ENCODE results near the gene HOOK2.
A peak's percentile ranks its signal among the peaks of the same experiment; 100 is the strongest.
"Not testable (repeated sequence)": the region's sequence is repeated elsewhere in the genome, so short reads cannot be mapped to it uniquely, and the experiment has no call there.

HOOK2 gene

DNA sequence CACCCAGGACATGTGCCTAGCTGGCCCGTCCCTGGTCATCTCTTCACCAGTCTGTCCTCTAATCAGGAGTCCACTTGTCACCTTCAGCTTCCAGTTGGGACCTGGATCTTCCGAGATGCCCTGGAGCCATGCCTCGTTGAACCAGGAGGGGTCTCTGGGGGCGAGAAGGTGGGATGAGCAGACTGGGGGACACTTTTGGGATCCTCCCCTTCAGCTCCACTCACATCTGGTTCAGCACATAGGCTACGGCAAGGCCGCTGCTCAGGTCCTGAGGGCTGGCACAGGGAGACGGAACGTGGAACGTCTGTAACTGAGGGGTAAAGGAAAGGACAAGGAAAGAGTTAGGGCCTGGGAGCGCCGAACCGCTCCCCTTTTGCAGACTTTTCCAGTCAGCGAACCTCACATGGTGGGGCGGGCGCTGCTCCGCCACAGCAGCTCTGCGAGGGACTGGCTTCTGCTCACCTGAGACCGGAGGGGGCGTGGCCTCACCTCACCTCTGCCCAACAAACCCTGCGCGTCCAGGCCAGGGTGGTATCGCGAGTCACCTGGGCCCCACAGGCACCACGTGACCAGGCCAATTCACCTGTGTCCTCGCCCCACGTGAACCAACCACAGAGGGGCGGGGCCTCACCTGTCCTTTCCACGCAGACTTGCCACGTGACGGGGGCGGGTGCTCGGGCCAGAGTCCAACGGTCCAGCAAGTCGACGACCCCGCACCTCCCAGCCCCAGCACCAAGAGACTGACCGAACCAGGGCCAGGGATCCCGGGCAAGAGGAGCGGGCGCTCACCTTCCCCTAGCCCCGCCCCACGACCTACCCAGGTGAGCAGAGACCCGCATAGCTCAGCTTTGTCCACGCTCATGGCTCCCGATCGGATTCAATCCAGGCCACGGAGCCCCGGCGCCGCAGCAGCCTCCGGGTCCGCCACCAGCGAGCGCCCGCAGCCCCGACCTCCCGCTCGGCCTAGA, at the start of gene HOOK2:
Gene HOOK2 (minus strand): TSS at position 965 of the 968 bp plus-strand sequence. CDS start 103 bp downstream, at position 862.
- no peak for DNase-seq (ENCODE audit: low read depth in 3 of 3)

DNA sequence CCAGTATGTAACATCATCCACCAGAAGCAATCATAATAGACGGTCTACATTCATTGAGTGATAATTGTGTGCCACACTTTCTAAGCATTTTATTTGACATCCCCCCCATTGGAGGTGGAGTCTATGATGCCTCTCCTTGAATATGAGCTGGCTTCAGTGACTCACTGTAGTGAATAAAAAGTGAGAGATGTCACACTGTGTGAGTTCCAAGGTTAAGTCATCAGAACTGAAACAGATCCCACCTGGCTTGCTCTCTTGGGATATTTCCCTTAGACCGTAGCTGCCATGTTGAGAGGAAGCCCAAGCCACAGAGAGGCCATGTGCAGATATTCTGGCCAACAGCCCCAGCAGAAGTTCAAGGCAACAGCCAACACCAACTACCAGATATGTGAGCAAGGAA, 46.4 kb upstream of the HOOK2 start:
- no peak for DNase-seq (ENCODE audit: low read depth in 3 of 3)

GRCh38 chr19:12817810-12818209, 42.5 kb upstream of the HOOK2 start:
- DNase-seq (ENCODE audit: low read depth in 3 of 3) = not testable (repeated sequence)

DNA sequence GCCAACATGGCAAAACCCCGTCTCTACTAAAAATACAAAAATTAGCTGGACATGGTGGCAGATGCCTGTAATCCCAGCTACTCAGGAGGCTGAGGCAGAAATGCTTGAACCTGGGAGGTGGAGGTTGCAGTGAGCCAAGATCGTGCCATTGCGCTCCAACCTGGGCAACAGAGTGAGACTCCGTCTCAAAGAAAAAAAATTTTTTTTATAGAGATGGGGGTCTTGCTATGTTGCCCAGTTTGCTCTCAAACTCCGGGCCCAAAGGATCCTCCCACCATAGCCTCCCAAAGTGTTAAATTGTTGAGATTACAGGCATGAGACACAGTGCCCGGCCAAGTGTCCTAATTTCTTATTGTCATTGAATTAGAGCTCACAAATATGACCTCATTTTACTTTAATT, 41.8 kb upstream of the HOOK2 start:
- not testable (repeated sequence) for DNase-seq (ENCODE audit: low read depth in 3 of 3)

DNA sequence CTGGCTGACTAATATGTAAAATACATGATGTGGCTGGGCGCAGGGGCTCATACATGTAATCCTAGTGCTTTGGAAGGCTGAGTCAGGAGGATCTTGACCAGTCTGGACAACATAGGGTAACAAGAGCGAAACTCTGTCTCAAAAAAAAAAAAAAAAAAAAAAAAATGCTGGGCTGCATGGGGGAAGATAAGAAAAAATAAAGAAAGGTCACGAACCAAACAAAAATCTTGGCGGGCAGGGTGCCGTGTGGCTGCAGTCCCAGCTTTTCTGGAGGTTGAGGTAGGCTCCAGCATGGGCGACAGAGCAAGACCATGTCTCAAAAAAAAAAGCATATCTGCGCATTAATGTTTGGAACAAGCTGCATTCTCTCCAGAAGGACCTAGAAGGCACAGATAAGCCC, 39.7 kb upstream of the HOOK2 start:
- DNase-seq (ENCODE audit: low read depth in 3 of 3) = no peak

DNA sequence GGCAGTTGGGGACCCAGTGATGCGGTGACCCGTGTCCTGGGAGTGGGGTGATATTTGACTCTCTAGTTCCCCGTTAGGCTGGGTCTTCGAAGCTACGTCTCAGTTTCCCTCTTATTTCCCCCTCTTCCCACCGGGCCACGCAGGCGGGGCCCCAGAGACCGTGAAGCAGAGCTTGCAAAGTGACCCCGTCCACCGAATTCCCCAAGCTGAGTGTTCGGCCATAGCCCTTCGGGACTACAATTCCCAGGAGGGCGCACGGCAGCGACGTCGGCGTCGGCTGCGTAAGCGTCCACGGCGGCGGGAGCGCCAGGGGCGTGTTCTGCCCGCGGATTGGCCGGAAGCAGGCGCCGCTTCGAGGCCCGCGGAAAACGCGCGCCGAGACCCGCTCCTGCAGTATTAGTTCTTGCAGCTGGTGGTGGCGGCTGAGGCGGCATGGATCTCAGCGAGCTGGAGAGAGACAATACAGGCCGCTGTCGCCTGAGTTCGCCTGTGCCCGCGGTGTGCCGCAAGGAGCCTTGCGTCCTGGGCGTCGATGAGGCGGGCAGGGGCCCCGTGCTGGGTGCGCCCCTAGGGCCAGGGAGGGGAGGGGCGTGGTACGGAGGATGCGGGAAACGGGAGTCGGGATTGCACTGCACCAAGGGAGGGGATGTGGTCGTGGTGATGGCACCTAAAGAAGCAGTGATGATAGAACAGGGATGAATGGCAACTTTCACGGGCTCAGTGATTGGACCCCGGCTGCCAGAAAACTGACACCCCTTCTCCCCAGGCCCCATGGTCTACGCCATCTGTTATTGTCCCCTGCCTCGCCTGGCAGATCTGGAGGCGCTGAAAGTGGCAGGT, 31.1 kb upstream of the HOOK2 start, which contains the start of gene RNASEH2A:
Gene RNASEH2A (plus strand): TSS at position 343 of the 840 bp plus-strand sequence. CDS start 90 bp downstream, at position 433.
- DNase-seq (ENCODE audit: low read depth in 3 of 3) = peak; percentile 75 to 88 (median 82)

DNA sequence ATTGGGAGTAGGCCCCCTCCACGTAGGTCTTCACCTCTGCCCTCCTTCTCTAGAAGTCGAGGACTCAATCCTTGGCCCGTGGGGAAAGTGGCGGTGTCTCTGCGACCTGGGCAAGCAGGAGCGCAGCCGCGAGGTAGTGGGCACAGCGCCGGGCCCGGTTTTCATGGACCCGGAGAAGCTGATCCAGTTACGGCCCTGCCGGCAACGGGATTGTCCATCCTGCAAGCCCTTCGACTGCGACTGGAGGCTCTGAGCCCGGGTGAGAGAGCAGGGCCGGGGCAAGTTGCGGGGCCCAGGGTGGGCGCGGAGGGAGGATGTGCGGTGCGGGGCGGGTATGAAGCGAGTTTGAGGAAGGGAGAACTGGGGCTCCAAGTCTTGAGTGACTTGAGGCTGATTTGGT, 28.7 kb upstream of the HOOK2 start:
- DNase-seq (ENCODE audit: low read depth in 3 of 3) = no peak

DNA sequence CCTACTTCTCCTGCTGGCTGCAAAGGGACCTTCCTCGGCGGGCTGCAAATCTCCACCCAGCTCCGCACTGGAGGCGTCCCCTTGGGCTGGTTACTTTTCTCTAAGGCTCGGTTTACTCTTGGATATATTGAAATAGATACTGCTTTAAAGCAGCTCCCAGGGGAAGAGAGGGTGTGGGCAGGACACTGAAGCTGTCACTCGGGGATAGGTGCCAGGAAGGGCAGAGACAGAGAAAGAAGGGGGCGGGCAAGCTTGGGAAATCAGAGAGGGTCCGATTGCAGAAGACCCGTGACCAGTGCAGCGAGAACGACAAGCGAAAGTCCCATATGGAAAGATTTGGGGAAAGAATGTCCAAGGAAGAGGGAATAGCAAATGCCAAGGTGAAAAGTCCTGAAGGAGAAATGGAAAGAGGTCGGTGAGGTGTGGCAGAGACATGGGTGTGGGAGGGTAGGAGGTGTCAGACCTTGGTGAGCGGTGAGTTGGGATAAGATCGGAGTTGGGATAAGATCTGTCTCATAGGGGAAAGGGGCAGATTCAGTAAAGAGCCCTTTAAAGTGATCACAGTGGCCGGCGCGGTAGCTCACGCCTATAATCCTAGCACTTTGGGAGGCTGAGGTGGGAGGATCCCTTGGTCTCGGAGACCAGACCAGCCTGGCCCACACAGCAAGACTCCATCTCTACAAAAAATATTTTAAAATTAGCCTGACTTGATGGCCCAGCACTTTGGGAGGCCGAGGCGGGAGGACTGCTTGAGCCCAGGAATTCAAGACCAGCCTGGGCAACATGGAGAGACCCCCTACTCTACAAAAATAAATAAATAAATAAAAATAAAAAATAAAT, 27.1 kb upstream of the HOOK2 start:
- no peak for DNase-seq (ENCODE audit: low read depth in 3 of 3)

GRCh38 chr19:12801466-12802266, 26.3 kb upstream of the HOOK2 start, which contains the start of the genes PRDX2 and THSD8:
PRDX2 (minus strand) TSS chr19:12801800; CDS start chr19:12801261, 539 bp downstream.
THSD8 (plus strand) TSS chr19:12802069; CDS start chr19:12802072, 3 bp downstream.
- DNase-seq (ENCODE audit: low read depth in 3 of 3) = peak in 1 of 3 experiments; percentile 78

GRCh38 chr19:12800923-12801465, 25.6 kb upstream of the HOOK2 start:
- no peak for DNase-seq (ENCODE audit: low read depth in 3 of 3)

DNA sequence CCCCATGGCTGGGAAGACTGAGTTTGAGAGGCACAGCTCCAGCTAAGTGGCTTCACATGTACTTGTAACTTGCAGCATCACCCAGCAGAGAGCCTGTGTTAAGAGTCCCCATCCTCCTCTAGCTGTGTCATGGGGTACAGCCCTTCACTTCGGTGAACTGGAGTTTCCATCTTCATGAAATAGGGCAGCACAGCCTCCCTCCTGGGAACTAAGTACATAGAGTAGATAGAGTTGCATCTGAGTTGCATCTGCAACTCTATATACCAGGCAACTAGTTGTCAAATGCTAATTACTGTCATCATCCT, 25.1 kb upstream of the HOOK2 start:
- no peak for DNase-seq (ENCODE audit: low read depth in 3 of 3)

DNA sequence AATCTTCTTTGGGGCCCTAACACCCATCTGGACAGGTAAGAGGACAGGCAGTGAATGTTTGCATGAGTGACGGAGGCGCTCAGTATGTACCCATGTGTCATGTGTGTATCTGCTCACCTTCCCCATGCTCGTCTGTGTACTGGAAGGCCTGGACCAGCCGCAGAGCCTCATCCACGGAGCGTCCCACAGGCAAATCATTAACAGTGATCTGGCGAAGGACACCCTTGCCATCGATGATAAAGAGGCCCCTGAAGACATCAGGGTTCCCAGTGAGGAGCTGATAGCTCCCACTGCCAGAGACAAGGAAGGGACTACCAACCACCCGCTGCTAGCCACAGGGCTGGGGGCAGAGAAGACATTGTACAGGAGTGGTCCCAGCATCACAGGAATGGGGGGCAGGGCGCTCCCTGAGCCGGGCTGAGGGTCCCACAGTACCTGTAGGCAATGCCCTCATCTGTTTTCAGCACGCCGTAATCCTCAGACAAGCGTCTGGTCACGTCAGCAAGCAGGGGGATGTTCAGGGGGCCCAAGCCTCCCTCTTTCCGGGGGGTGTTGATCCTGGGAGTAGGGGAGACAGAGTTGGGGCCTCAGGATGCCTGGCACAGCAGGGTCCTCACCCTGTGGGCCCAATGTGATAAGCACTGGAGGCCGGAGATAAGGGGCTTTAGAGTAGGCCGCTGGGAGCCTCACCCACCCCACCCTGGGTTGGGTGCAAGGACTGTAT, 24.6 kb upstream of the HOOK2 start:
- DNase-seq (ENCODE audit: low read depth in 3 of 3) = no peak

DNA sequence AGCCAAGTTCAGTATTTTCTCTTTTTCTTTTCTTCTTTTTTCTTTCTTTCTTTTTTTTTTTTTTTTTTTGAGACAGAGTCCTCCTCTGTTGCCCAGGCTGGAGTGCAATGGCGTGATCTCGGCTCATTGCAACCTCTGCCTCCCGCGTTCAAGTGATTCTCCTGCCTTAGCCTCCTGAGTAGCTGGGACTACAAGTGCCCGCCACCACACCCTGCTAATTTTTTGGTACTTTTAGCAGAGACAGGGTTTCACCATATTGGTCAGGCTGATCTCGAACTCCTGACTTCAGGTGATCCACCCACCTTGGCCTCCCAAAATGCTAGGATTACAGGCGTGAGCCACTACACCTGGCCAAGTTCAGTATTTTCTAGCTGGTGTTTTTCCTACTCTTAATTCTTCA, 22.3 kb upstream of the HOOK2 start:
- not testable (repeated sequence) for DNase-seq (ENCODE audit: low read depth in 3 of 3)

- DNase-seq (ENCODE audit: low read depth in 3 of 3) = no peak
Observed at GRCh38 chr19:12797141-12797587, 21.8 kb upstream of the HOOK2 start.

GRCh38 chr19:12796146-12797071, 21.1 kb upstream of the HOOK2 start:
- peak in 1 of 3 experiments; percentile 69 for DNase-seq (ENCODE audit: low read depth in 3 of 3)

DNA sequence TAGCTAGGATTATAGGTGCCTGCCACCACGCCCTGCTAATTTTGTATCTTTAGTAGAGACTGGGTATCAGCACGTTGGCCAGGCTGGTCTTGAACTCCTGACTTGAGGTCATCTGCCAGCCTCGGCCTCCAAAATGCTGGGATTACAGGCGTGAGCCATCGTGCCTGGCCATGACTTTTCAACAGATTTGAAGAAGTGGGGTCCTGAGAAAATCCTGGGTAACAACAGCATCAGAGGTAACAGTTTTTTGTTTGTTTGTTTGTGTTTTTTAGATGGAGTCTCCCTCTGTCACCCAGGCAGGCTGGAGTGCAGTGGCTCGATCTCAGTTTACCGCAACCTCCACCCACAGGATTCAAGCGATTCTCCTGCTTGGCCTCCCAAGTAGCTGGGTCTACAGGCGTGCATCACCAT, 19.6 kb upstream of the HOOK2 start:
- DNase-seq (ENCODE audit: low read depth in 3 of 3) = no peak

- no peak for DNase-seq (ENCODE audit: low read depth in 3 of 3)
Observed at GRCh38 chr19:12794196-12794941, 19.0 kb upstream of the HOOK2 start.

All from stimulated activated CD4-positive, alpha-beta T cell treated with anti-CD3 and anti-CD28 coated beads, TNF-alpha, amount 100 ng/mL, for 24 hours (primary cell).